Retinal pigment epithelial cell (primary cell): ENCODE results near the gene SPX.

Source experiments
- DNase-seq: peaks from one replicate; pipeline ENCODE4 v3.0.0-alpha.2; 2010; ENCODE audit warnings: low read depth
- H3K4me3 ChIP-seq: 2 replicates; pipeline ENCODE4 v1.5.1; 2011; ENCODE audit warnings: mild to moderate bottlenecking, low read length, control low read depth, moderate library complexity
- TF ChIP-seq, protein P1 (sequence below): conservative IDR thresholded peaks from 2 replicates; pipeline ENCODE4 v1.5.1; 2011; ENCODE audit warnings: low read depth, low read length, control low read depth, inconsistent platforms

The SPX gene

GRCh38 chr12:21518451-21518850 lies 7.6 kb upstream of the SPX start:
- H3K4me3 ChIP-seq, result no peak overlapping the region
- TF ChIP-seq, protein P1, sequence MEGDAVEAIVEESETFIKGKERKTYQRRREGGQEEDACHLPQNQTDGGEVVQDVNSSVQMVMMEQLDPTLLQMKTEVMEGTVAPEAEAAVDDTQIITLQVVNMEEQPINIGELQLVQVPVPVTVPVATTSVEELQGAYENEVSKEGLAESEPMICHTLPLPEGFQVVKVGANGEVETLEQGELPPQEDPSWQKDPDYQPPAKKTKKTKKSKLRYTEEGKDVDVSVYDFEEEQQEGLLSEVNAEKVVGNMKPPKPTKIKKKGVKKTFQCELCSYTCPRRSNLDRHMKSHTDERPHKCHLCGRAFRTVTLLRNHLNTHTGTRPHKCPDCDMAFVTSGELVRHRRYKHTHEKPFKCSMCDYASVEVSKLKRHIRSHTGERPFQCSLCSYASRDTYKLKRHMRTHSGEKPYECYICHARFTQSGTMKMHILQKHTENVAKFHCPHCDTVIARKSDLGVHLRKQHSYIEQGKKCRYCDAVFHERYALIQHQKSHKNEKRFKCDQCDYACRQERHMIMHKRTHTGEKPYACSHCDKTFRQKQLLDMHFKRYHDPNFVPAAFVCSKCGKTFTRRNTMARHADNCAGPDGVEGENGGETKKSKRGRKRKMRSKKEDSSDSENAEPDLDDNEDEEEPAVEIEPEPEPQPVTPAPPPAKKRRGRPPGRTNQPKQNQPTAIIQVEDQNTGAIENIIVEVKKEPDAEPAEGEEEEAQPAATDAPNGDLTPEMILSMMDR, result no peak
- no peak for DNase-seq

DNA sequence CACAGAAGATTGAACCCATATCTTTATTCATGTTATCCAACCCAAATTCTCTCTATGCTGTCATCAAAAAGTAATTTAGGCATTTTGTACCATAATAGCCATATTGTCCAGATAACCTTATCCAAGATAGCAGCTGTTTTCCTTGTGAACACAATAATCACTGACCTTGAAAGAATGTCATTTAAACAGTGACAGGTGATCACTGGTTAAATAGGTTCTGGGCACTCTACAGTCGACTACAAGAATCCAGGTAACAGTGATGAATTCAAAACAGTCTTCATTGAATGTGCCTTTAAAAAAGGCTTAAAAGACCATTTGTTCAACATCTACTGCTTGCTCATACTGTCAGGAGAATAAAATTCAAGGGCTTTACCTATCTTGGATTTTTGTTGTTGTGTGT lies 4.6 kb upstream of the SPX start:
- no peak overlapping the region for H3K4me3 ChIP-seq
- DNase-seq, result no peak
- TF ChIP-seq, protein P1, result no peak

- no peak overlapping the region for H3K4me3 ChIP-seq
- no peak for DNase-seq
- TF ChIP-seq, protein P1, result no peak
Observed at GRCh38 chr12:21523148-21523547, 2.9 kb upstream of the SPX start.

DNA sequence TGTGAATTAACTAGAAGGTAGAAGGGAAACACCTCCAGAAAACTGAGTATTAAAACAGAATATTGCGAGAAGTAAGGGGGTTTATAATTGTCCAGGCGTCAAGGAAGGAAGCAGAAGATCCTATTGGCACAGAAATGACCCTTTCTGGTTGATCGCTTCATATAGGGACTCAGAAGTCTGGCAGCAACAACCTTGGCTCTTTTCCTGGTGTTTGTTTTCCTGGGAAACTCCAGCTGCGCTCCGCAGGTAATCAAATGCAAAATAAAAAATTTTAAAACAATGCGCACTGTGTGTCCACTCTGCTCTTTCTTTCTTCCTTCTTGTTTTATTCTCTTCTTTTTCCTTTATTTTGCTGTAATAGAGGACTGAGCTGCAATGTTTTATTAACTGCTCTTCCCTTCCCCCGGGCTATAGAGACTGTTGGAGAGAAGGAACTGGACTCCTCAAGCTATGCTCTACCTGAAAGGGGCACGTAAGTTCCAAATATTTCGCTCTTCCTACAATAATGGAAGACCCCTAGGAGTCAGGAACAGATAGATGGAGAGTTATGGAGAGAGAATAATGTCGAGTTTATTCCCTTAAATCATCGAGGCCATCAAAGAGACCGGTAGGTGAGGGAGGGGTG lies 737 bp downstream of the SPX start:
- TF ChIP-seq, protein P1, result no peak
- no peak for DNase-seq
- peak overlapping the region; percentile 77 for H3K4me3 ChIP-seq

DNA sequence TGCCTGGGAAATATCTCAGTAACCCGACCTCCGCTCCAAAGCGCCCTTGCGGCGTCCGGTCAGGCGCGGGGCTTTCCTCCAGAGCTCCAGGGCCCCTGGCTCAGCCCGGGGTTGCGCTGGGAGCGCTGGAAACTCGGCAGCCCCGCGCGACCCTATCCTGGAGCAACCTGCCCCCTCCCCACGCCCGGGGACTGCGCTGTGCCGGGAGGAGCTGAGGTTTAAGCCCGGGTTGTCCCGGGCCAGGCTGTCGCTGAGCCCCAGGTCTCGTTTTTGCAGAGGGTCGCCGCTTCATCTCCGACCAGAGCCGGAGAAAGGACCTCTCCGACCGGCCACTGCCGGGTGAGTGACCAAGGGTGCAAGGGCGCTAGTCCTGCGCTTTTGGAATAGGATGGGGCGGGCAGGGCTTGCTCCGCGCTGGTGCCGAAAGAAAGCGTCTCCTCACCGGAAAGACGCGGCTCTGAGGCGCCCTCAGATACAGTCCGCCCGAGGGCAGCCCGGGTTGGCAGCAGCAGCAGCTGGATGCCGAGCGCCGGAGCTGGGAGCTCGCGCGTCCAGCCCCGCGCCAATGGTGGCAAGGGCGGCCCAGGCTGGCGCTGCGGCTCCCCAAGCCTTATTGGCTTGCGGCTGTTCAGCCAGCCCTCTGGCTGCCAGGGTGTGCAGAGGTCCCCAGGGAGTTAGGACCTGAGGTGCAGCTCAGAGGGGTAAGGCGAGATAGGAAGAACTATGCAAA lies 1.5 kb downstream of the SPX start:
- H3K4me3 ChIP-seq, result peak overlapping the region; percentile 77
- TF ChIP-seq, protein P1, result no peak
- no peak for DNase-seq

DNA sequence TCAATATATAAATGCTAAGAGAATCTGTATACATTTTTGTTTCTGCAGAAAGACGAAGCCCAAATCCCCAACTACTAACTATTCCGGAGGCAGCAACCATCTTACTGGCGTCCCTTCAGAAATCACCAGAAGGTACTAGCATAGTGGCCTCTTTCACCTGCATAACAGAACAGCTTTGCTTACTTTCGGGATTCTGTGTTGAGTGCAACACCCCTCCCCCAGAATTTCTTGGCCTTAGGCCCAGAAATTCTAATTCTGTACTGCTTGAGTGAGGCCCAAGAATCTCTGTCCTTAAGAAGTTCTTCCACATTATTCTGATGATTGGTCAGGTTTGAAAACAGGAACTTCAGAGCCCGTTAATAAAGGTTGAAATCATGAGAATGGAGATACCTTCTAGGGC lies 2.9 kb downstream of the SPX start:
- no peak overlapping the region for H3K4me3 ChIP-seq
- no peak for DNase-seq
- TF ChIP-seq, protein P1, result no peak

- TF ChIP-seq, protein P1, result no peak
- DNase-seq, result no peak
- H3K4me3 ChIP-seq, result no peak overlapping the region
Observed at GRCh38 chr12:21529456-21529855, 3.4 kb downstream of the SPX start.
